ENCODE measurements around the gene WBP1.

DNA sequence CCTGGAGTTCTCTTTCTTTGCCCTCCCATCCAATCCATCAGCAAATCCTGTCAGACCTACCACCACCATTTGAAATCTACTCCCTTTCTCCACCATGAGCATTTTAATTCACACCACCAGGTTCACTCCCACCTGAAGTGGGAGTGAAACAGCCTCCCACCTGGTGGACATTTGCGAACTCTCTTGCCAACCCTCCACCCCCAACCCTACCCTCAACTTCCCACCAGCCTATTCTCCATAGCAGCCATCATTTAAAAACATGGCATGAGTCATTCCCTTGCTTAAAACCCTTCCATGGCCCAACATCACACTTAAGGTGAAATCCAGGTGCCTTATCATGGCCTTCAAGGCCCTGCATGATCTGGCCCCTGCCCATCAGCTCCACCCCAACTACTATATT is 20.0 kb upstream of the WBP1 start:
- TF ChIP-seq, protein P1, sequence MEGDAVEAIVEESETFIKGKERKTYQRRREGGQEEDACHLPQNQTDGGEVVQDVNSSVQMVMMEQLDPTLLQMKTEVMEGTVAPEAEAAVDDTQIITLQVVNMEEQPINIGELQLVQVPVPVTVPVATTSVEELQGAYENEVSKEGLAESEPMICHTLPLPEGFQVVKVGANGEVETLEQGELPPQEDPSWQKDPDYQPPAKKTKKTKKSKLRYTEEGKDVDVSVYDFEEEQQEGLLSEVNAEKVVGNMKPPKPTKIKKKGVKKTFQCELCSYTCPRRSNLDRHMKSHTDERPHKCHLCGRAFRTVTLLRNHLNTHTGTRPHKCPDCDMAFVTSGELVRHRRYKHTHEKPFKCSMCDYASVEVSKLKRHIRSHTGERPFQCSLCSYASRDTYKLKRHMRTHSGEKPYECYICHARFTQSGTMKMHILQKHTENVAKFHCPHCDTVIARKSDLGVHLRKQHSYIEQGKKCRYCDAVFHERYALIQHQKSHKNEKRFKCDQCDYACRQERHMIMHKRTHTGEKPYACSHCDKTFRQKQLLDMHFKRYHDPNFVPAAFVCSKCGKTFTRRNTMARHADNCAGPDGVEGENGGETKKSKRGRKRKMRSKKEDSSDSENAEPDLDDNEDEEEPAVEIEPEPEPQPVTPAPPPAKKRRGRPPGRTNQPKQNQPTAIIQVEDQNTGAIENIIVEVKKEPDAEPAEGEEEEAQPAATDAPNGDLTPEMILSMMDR (IDR thresholded peaks at IDR 0.05): no peak
- TF ChIP-seq POLR2A (IDR thresholded peaks at IDR 0.05; ENCODE audit: low read depth) (no peak), EP300 (IDR thresholded peaks at IDR 0.05) (no peak), POLR2AphosphoS5 (IDR thresholded peaks at IDR 0.05) (no peak)

Measured in esophagus muscularis mucosa (tissue), 4 donors.